Sciatic nerve (tissue), 2 donors: Measurements from ENCODE around the gene FGF2. TPM values are rescaled to one million over a fixed set of nuclear protein-coding genes. Genes with fewer than 3 reads are reported as not detected.

Experiments
- ATAC-seq: fragments of 200-7000 bp; cut with Tn5 transposase; one replicate; pipeline ENCODE4 v1.9.1; 2020; ENCODE audit warnings: mild to moderate bottlenecking, moderate library complexity
- DNase-seq: peaks from one replicate; pipeline ENCODE4 v3.0.0-alpha.2; 2020; ENCODE audit warnings: low spot score
- intact Hi-C: fragments of 100-400 bp; cut with DNase I; formaldehyde crosslinking; loops from one replicate; pipeline ENCODE4 v1.14.2; 2022
- total RNA-seq: library from RNA; stranded (reverse); fragmentation: NEBNext Ultra II Directional; extraction: Animal tissue kit (Norgen Biotek cat#: 25700); gene quantifications from one replicate; pipeline ENCODE4 v1.2.1, GENCODE V29; 2021
- donor health status: DM: no; HTN: no; CAD: no.
- donor health status: DM: no; HTN: no; CAD: no.

FGF2 gene
- total RNA-seq, 1 donor from 2014 or later: 30.5 TPM

DNA sequence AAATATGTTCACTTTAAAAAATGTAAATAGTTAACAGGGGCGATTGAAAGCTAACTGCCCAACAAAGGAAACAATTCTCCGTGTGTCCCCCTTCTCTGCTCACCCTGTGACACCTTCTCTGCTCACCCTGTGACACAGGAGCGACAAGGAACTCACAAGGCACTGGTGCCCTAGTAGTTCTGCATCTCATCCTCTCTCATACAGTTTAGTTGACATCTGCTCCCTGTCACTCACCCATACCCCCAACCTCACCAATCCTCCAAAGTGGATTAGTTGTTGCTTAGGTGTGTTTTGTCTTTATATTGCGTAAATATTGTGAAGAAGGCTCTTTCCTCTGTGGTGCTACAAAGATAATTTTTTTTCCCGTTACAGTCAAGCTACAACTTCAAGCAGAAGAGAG lies 49.3 kb downstream of the FGF2 start:
- intact Hi-C loops: no loop called here
- ATAC-seq (no peak), DNase-seq (no peak)

DNA sequence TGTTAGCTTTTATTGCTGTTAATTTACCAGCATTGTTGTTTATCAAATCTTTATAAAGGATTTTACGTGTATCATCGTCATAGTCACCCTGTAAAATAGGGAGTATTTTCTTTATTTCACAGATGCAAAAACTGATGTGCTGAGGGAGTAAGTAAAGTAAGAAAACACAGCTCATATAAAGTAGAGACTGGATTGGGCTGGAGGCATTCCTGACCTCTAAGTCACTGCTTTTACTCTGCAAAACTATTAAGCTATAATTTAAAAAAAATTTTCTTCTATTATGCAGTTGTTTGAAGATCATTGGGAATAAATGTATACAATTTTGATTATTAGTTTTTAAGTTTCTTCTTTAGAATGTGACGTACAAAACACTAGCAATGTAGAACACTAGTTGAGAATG lies 49.8 kb downstream of the FGF2 start:
- ATAC-seq (no peak), DNase-seq (no peak)
- intact Hi-C loops: no loop called here

DNA sequence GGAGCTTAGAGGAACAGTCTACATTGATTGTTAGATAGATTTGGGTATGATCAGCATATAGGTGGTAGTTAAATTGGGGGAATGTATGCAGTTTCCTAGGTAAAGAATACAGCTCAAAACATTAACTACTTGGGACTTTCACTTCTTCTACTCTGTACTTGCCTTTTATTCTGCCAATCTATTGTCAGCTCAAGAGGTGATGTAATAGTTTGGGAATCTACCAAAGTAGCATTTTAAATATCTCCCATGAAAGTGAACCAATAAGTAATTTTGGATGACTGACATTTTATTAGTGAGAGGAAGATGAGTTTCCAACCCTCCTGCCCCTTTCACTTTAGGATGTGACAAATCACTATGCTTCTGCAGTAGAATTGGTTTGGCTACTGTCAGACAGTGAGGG lies 52.4 kb downstream of the FGF2 start:
- no peak for DNase-seq
- intact Hi-C loops: no loop called here
- no peak for ATAC-seq

DNA sequence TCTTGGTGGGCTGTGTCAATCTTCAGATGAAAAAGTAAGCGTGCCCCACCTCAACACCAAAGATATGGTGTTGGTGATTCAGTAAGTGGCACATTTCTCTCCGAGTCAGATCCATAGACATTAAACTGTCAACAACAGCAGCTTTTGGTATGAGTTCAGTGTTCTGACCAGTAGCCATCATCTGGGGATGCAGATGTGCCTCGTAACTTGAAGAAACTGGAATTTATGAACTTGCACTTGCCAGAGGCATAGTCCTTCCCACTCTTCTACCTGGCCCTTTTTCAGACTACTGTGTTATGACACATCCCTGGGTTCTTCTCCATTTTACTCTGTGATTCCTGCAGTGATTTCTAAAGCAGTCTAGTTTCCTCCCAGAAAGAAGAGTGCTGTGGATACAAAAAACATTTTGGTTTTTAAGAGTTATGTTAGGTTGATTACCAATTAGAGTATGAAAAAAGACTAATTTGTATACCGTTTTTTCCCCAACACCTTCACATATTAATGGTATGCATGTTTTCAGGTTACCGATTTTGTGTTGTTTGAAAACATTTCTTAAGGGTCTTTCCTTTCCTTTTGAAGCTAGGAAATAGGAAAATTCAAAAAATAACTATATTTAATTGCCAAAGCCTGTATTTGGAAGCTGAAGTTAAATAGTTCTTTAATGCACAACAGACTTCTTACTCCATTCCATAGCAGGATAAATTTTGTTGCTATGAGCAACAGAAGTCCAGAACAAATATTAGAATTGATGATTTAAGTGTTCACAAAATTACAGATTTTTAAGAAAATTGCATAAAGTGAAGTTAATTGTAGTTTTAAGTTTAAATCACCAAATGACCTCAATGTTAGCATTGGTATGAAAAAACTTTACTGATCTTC lies 56.5 kb downstream of the FGF2 start:
- ATAC-seq: peak; percentile 20
- intact Hi-C loops: no loop called here
- no peak for DNase-seq

DNA sequence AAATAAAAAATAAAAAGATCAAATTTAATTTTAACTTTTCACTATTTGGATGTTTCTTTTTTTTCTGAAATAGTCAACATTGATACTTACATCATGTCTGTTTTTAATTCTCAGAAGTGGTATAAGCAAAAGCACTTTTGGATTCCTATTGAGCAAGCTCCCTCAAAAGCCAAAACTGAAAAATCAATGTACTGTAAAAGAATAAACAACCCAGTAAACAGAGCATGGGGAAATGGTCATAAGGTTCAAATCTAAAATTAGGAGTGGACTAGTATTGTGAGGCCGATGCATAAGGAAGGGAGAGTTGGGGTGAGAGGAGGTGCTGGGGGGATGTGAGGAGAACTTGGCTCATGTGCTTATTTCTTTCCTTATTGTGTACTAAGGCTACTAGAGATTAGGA lies 57.9 kb downstream of the FGF2 start:
- intact Hi-C loops: no loop called here
- ATAC-seq (peak; percentile 45), DNase-seq (no peak)

DNA sequence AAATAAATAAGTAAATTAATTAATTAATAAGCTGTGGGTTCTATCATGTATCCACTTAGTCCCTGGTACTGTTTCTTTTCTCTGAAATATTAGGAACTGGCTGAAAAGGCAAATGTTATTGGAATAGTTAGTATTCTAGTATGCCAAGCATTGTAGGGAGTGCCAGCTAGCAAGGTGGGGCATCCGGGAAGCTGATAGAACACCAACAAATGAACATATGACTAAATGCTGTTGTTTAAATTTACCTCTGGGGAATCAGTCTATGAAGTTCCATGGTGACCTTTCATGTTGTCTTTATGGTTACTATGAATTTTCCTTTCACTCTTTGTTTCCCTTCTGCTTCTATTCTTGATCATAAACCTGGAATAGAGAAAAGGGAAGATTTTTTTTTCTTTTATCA lies 63.1 kb downstream of the FGF2 start:
- DNase-seq: no peak
- no peak for ATAC-seq
- intact Hi-C loops: no loop called here

DNA sequence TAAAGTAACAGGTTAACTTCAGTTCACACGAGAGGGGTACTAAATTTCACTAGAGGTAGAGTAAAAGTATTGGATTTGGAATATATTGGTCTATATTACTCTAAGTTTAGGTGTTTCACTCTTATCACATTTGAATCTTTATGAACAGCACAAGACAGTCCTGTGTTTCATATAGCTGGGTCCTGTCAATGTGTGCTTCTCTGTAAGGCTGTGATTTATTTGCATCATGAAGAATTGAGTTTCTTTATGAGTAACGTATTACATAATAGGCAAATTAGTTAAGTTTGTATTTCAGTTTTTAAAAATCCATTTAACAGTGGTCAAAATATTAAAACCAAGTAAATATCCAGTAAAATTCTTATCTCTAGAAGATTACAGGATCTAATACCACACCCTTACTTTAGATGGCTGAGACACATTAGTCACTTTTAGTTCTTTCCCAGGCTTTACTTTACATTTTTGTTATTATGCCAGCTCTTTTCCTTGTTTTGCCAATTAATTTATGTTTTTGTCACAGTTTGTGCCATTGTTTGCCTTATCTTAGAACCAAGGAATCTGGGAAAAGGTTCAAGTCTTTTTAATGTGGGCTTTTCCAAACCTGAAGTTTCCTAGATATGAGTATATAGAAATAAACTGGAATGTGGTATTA lies 63.6 kb downstream of the FGF2 start:
- no peak for ATAC-seq
- DNase-seq: no peak
- intact Hi-C loops: no loop called here

DNA sequence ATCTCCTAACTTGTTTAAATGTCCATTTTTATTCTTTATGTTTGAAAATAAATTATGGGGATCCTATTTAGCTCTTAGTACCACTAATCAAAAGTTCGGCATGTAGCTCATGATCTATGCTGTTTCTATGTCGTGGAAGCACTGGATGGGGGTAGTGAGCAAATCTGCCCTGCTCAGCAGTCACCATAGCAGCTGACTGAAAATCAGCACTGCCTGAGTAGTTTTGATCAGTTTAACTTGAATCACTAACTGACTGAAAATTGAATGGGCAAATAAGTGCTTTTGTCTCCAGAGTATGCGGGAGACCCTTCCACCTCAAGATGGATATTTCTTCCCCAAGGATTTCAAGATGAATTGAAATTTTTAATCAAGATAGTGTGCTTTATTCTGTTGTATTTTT lies 68.2 kb downstream of the FGF2 start:
- no peak for DNase-seq
- ATAC-seq: no peak
- intact Hi-C loops: no loop called here

DNA sequence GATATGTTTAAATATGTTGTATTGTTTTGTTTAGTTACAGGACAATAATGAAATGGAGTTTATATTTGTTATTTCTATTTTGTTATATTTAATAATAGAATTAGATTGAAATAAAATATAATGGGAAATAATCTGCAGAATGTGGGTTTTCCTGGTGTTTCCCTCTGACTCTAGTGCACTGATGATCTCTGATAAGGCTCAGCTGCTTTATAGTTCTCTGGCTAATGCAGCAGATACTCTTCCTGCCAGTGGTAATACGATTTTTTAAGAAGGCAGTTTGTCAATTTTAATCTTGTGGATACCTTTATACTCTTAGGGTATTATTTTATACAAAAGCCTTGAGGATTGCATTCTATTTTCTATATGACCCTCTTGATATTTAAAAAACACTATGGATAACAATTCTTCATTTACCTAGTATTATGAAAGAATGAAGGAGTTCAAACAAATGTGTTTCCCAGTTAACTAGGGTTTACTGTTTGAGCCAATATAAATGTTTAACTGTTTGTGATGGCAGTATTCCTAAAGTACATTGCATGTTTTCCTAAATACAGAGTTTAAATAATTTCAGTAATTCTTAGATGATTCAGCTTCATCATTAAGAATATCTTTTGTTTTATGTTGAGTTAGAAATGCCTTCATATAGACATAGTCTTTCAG lies 68.8 kb downstream of the FGF2 start:
- ATAC-seq: no peak
- intact Hi-C loops: no loop called here

DNA sequence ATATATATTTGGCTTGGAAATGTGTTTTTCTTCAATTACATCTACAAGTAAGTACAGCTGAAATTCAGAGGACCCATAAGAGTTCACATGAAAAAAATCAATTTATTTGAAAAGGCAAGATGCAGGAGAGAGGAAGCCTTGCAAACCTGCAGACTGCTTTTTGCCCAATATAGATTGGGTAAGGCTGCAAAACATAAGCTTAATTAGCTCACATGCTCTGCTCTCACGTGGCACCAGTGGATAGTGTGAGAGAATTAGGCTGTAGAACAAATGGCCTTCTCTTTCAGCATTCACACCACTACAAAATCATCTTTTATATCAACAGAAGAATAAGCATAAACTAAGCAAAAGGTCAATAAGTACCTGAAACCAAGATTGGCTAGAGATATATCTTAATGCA lies 69.6 kb downstream of the FGF2 start:
- ATAC-seq: no peak
- intact Hi-C loops: no loop called here
- DNase-seq: no peak

More for the DNA sequence above, 68.8 kb downstream of the FGF2 start:
- DNase-seq: no peak

DNA sequence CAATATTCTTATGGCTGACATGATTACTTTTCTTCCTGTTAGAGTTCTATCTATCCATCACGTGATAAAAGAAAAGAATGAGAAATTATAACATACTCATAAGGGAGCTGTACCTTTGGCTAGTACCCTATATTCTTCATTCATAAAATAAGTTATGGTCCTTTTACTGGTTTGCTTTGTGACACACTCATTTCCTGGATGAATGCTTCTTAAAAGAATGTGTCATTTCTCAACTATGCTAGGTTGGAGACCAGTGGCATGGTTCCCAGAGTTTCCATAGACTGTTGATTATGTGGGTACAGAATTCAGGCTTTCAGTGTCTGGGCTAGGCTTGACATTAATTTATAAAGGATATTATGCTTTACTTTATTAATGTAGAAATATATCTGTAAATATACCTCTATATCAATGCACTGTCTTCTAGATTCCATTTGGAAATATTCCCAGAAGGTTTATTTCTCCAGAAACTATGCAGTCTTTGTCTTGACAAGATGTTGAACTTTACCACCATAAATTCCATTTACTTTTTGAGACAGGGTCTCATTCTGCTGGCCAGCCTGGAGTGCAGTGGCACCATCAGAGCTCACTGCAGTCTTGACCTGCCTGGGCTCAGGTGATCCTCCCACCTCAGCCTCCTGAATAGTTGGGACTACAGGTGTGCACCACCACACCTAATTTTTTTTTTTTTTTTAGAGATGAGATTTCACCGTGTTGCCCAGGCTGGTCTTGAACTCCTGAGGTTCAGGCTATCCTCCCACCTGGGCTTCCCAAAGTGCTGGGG lies 71.9 kb downstream of the FGF2 start:
- intact Hi-C loops: no loop called here
- ATAC-seq: peak; percentile 61

DNA sequence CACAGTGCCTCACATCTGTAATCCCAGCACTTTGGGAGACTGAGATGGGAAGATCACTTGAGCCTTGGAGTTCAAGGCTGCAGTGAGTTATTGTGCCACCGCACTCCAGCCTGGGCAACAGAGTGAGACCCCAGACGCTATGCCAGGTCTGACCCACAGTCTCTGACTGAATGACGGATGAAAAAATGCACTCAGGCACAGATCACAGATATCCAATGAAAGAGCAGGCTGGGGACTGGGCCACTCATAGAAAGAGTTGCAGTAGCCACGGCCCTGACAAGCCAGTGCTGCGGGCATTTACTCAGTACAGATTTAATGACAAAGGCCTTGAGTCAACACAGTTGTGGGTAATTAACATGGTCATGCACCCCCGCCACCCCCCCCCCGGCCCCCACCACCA lies 73.1 kb downstream of the FGF2 start:
- intact Hi-C loops: no loop called here
- no peak for DNase-seq
- ATAC-seq: no peak

More for the DNA sequence above, 71.9 kb downstream of the FGF2 start:
- no peak for DNase-seq

DNA sequence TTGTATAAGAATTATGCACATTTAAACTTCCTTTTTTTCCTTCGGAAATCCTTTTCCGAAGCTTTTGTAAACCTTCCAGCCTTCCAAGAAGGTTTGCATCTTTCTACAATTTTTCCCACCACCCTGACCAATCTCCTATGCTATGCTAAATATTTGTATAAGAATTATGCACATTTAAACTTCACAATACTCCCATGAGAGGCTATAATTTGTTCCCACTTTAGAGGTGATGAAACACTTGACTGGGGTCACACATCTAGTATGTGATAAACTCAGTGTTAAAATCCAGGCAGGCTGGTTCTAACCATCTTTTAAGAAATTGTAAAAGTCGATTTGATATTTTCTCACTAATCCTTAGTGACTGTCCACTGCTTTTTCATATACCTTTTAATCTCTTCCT lies 73.7 kb downstream of the FGF2 start:
- ATAC-seq: no peak
- no peak for DNase-seq
- intact Hi-C loops: no loop called here

DNA sequence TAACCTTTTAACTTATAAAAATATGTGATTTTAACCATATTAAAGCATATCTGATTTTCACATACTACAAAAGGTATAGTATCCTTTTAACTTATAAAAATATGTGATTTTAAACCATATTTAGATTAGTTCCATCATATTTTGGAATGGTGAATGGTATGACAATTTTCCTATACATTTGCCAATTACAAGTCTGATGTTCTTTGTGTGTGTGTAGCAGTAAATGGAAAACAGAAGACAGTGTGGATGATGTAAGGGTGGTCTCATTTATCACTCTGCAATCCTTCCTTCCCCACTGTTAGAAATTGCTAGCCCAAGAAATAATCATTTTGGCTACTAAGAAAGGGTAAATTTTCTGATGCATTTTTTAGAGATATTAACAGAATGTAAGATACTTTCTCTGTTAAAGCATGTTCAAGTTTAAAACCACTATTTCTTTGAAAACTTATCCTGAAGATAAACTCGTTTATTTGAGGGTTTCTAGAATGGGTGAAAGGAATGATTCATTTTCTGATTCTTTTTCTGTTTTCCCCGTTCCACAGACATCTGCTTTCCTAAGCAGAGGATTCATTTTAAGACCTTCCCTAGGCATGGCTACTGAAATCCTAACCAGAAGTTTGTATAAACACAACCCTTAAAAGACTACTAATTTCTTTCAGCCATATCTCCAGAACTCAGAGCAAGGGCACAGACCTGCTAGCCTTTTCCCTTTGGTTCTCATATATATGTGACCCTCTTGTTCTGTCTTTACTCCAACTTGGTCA lies 74.8 kb downstream of the FGF2 start:
- intact Hi-C loops: no loop called here
- no peak for DNase-seq
- ATAC-seq: no peak

DNA sequence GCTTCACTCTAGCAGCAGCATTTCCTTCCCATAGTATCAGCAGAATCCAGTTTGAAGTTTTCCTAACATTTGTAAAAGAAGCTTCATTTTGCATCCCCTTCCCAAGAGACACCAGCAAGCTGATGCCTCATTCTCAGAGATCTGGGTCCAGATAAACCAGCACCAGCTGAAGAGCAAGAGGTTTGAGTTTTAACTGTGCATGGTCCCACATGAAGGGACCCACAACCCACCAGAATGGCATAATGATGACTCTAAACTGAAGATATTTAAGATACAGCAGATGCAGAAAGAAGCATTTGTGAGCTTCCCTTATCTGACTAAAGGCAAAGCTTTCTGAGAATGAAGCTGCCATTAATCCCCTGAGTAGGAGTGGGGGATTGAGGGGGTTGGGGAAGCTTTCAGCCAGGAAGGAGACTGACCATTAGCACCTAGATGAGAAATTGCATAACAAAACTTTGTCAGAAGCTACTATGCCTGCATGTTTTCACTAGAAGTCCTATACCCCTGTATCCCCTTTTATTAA lies 77.2 kb downstream of the FGF2 start:
- no peak for ATAC-seq
- DNase-seq: no peak
- intact Hi-C loops: no loop called here

DNA sequence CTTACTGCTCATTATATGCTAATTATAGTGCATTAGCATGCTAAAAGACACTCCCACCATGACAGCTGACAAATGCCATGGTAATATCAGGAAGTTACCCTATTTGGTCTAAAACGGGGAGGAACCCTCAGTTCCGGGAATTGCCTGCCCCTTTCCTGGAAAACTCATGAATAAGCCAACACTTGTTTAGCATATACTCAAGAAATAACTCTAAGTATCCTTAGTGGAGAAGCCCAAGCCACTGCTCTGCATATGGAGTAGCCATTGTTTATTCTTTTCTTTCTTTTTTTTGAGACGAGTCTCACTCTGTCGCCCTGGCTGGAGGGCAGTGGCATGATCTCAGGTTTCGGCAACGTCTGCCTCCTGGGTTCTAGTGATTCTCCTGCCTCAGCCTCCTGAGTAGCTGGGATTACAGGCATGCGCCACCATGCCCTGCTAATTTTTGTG lies 80.3 kb downstream of the FGF2 start:
- intact Hi-C loops: no loop called here
- no peak for DNase-seq
- ATAC-seq: no peak

DNA sequence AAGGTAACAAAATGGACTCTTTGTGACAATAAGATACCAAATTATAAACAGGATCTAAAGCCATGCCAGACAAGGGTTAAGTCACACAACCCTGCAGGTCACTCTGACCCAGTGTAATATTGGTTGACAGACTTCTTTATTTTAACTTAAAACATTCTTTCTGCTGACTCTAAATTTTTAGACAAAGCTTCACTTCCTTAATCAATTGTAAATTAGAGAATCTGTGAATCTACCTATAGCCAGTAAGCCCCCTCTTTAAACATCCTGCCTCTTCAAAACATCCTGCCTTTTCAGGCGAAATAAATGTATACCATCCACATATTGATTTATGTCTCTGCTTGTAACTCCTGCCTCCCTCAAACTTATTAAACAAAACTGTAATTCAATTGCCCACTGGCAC lies 81.6 kb downstream of the FGF2 start:
- intact Hi-C loops: no loop called here
- ATAC-seq: no peak

DNA sequence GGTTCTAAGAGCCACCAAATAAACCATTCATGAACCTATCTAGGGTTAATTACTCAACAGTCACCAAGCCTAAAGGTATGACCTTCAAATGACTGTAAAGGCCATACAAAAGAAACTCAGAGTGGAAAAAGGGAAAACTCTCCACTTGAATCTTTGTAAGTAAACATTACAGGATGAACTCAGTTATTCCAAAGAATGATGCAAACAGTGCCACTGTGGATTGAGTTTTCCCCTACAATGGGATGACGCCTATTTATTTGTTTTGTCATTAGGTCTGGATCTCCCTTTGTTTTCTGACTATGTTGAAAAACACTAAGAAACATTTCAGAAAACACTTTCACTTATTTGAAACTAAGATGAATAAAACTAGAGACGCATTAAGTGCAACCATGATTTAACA lies 83.1 kb downstream of the FGF2 start:
- ATAC-seq: peak; percentile 10

More for the DNA sequence above, 81.6 kb downstream of the FGF2 start:
- DNase-seq: no peak

More for the DNA sequence above, 83.1 kb downstream of the FGF2 start:
- no peak for DNase-seq
- intact Hi-C loops: no loop called here
